HepG2 (cell line): ENCODE data around the gene TNS1. TPM values are rescaled to one million over a fixed set of nuclear protein-coding genes. Genes with fewer than 3 reads are reported as not detected.

ENCODE experiments used
- ATAC-seq: fragments of 200-7000 bp; cut with Tn5 transposase; 3 replicates; pipeline ENCODE4 v1.9.1; 2020; ENCODE audit warnings: mild to moderate bottlenecking, moderate library complexity
- BruUV-seq: library from RNA; stranded (reverse); fragments of 400-500 nt; replicated peaks from 2 replicates; lab custom pipeline; 2021; lab: Mats Ljungman, UMichigan
- CTCF ChIA-PET: fragments of 300-600 bp; formaldehyde crosslinking; extraction: SDS; loops from one replicate; lab custom pipeline; 2021; ENCODE audit warnings: low total read pairs, inconsistent platforms, low intra/inter-chr PET ratio; lab: Yijun Ruan, JAX
- POLR2A ChIA-PET: fragments of 350-600 bp; sonication (Branson Sonifier 250); formaldehyde crosslinking; loops from one replicate; lab custom pipeline; 2020; ENCODE audit warnings: antibody characterized with exemption, inconsistent platforms; lab: Yijun Ruan, JAX
- DNase-seq: peaks from one replicate; pipeline ENCODE4 v3.0.0-alpha.2; 2015; ENCODE audit warnings: low spot score
- FAIRE-seq: peaks from 3 replicates; lab custom pipeline; 2011; peaks lifted over from hg19 to GRCh38; lab: Jason Lieb, UNC
- H2AFZ ChIP-seq: one replicate; pipeline ENCODE4 v1.6.1; 2011; ENCODE audit warnings: low read length, inconsistent platforms
- H3K27ac ChIP-seq: fragments of 300-600 bp; 3 replicates; pipeline ENCODE4 v1.8.0; 2011; ENCODE audit warnings: mixed run types, mild to moderate bottlenecking, mixed read lengths, low read length, inconsistent platforms; ENCODE audit not compliant: insufficient read depth; ENCODE audit errors: extremely low read length
- H3K27me3 ChIP-seq, 2 experiments: fragments of 200-600 bp in 1 of 2; 2 replicates in 1 of 2; 3 replicates in 1 of 2; pipeline versions ENCODE4 v1.6.0 to v1.8.0; 2011; ENCODE audit warnings: low read length in 2 of 2, mild to moderate bottlenecking in 2 of 2, moderate library complexity in 2 of 2, inconsistent platforms in 1 of 2; ENCODE audit not compliant: insufficient read depth in 2 of 2, control insufficient read depth in 1 of 2
- H3K36me3 ChIP-seq, 2 experiments: fragments of 200-600 bp in 1 of 2; replicated peaks in 1 of 2; 2 replicates in 1 of 2; 3 replicates in 1 of 2; pipeline versions ENCODE4 v1.5.1 to v1.8.0; 2011; ENCODE audit warnings: low read length in 2 of 2, inconsistent platforms in 1 of 2; ENCODE audit not compliant: insufficient read depth in 2 of 2, control insufficient read depth in 1 of 2
- H3K4me1 ChIP-seq: 2 replicates; pipeline ENCODE4 v1.5.1; 2012; ENCODE audit warnings: low read length, inconsistent platforms; ENCODE audit not compliant: insufficient read depth
- H3K4me2 ChIP-seq: 2 replicates; pipeline ENCODE4 v1.6.0; 2011; ENCODE audit warnings: low read depth, low read length, inconsistent platforms
- H3K4me3 ChIP-seq, 3 experiments: fragments of 200-600 bp in 1 of 3; sonication (generic), shearing (Covaris generic) in 1 of 3; replicated peaks in 1 of 3; 2 replicates each; pipeline ENCODE4 v1.5.1; 2011 to 2016; ENCODE audit warnings: low read length in 3 of 3, inconsistent platforms in 2 of 3, low read depth in 2 of 3, mild to moderate bottlenecking in 2 of 3, control low read depth in 1 of 3, mixed read lengths in 1 of 3; ENCODE audit not compliant: insufficient read depth in 1 of 3
- H3K79me2 ChIP-seq: one replicate; pipeline ENCODE4 v1.6.1; 2011; ENCODE audit warnings: low read length, inconsistent platforms; ENCODE audit not compliant: insufficient read depth
- H3K9ac ChIP-seq: 2 replicates; pipeline ENCODE4 v1.6.0; 2011; ENCODE audit warnings: mild to moderate bottlenecking, low read depth, low read length, inconsistent platforms; ENCODE audit not compliant: insufficient read depth
- H3K9me3 ChIP-seq: 2 replicates; pipeline ENCODE4 v1.5.1; 2012; ENCODE audit warnings: mild to moderate bottlenecking, low read length
- H4K20me1 ChIP-seq: 2 replicates; pipeline ENCODE4 v1.6.0; 2011; ENCODE audit warnings: inconsistent platforms, mild to moderate bottlenecking, low read length, moderate library complexity; ENCODE audit not compliant: insufficient read depth
- BRCA1 ChIP-seq: sonication (generic); formaldehyde crosslinking; IDR thresholded peaks from 2 replicates; pipeline ENCODE4 v1.4.0; 2020; ENCODE audit warnings: missing genetic modification reagents
- CREB1 ChIP-seq, 2 experiments: fragments of 450-650 bp in 1 of 2; IDR thresholded peaks; 2 replicates each; pipeline ENCODE4 v1.6.1; 2016 to 2017; ENCODE audit warnings: control low read depth in 1 of 2, mild to moderate bottlenecking in 1 of 2, missing compliant biosample characterization in 1 of 2, missing genetic modification characterization in 1 of 2
- KDM6A ChIP-seq: IDR thresholded peaks from 2 replicates; pipeline ENCODE4 v1.6.1; 2016; ENCODE audit warnings: low read depth
- MED1 ChIP-seq: sonication (generic); formaldehyde crosslinking; IDR thresholded peaks from 2 replicates; pipeline ENCODE4 v1.4.0; 2020; ENCODE audit warnings: missing genetic modification reagents
- MZF1 ChIP-seq: sonication (generic); formaldehyde crosslinking; IDR thresholded peaks from 2 replicates; pipeline ENCODE4 v1.8.1; 2023; ENCODE audit warnings: mild to moderate bottlenecking, missing genetic modification reagents, borderline replicate concordance
- PAF1 ChIP-seq: IDR thresholded peaks from 2 replicates; pipeline ENCODE4 v1.6.1; 2016; ENCODE audit warnings: missing genetic modification reagents, missing compliant biosample characterization
- PHF5A ChIP-seq: IDR thresholded peaks from one replicate; pipeline ENCODE4 v1.6.1; 2018; ENCODE audit warnings: low read depth, missing genetic modification reagents; ENCODE audit not compliant: unreplicated experiment
- SSRP1 ChIP-seq: IDR thresholded peaks from 2 replicates; pipeline ENCODE4 v1.6.1; 2016; ENCODE audit warnings: control low read depth
- TFDP1 ChIP-seq: IDR thresholded peaks from 2 replicates; pipeline ENCODE4 v1.6.1; 2016; ENCODE audit warnings: missing compliant biosample characterization, missing genetic modification reagents, borderline replicate concordance
- TRAFD1 ChIP-seq: sonication (generic); formaldehyde crosslinking; IDR thresholded peaks from 2 replicates; pipeline ENCODE4 v1.5.1; 2020; ENCODE audit warnings: missing genetic modification reagents, mild to moderate bottlenecking, borderline replicate concordance
- XBP1 ChIP-seq: sonication (generic); formaldehyde crosslinking; IDR thresholded peaks from 2 replicates; pipeline ENCODE4 v1.5.0; 2020; ENCODE audit warnings: missing genetic modification reagents
- ZMYM2 ChIP-seq: sonication (generic); formaldehyde crosslinking; IDR thresholded peaks from 2 replicates; pipeline ENCODE4 v1.8.0; 2022; ENCODE audit warnings: mild to moderate bottlenecking, missing genetic modification reagents
- ZNF205 ChIP-seq: IDR thresholded peaks from 2 replicates; pipeline ENCODE4 v1.6.1; 2018; ENCODE audit warnings: missing biosample characterization, missing genetic modification reagents
- ZNF644 ChIP-seq: IDR thresholded peaks from 2 replicates; pipeline ENCODE4 v1.6.1; 2016; ENCODE audit warnings: low read depth
- WGBS: methylation state at CpG from one replicate; pipeline ENCODE4 v1.1.6; 2017; ENCODE audit warnings: low lambda C conversion rate; 5-methylcytosine and 5-hydroxymethylcytosine counted together
- in situ Hi-C: cut with HindIII; loops from 2 replicates; pipeline ENCODE4 v1.10.0; 2017; ENCODE audit warnings: low pct_unique_long_range_greater_than_20kb; ENCODE audit not compliant: extremely low pct_ligation_motif_present
- intact Hi-C: fragments of 100-400 bp; cut with micrococcal nuclease; formaldehyde crosslinking; loops from one replicate; pipeline ENCODE4 v1.10.0; 2022; ENCODE audit not compliant: unreplicated experiment
- polyA plus RNA-seq, 8 experiments: library from polyadenylated mRNA; depleted of rRNA in 3 of 8; stranded (reverse) in 7 of 8; unstranded in 1 of 8; fragments of >200 nt; fragmentation: Illumina TruSeq in 4 of 8; extraction: Trizol in 4 of 8; gene quantifications; 2 replicates each; pipeline versions ENCODE4 v1.2.1 to v1.2.3, GENCODE V29; 2011 to 2016; ENCODE audit warnings: low read depth in 4 of 8, missing spikeins in 1 of 8, mixed read lengths in 1 of 8; ENCODE audit not compliant: insufficient read depth in 1 of 8
- total RNA-seq, 5 experiments: library from RNA; depleted of rRNA; stranded (reverse); fragments of >200 nt; fragmentation: Illumina TruSeq; extraction: Trizol; gene quantifications; 2 replicates each; pipeline ENCODE4 v1.2.3, GENCODE V29; 2016; ENCODE audit warnings: low read depth in 1 of 5
- TF ChIP-seq, protein P1 (sequence below): sonication (generic); formaldehyde crosslinking; IDR thresholded peaks from 2 replicates; pipeline ENCODE4 v1.8.1; 2023; ENCODE audit warnings: mild to moderate bottlenecking, missing genetic modification reagents
- TF ChIP-seq, protein P2 (sequence below): sonication (generic); formaldehyde crosslinking; IDR thresholded peaks from 2 replicates; pipeline ENCODE4 v1.5.1; 2020; ENCODE audit warnings: mild to moderate bottlenecking, moderate library complexity, missing genetic modification reagents

TNS1 gene
- total and polyA plus RNA-seq, 2 of the 13 experiments (the other 11 are each of a cell fraction or from before 2014, with no cell fraction given), result 1.9 to 118 TPM

DNA sequence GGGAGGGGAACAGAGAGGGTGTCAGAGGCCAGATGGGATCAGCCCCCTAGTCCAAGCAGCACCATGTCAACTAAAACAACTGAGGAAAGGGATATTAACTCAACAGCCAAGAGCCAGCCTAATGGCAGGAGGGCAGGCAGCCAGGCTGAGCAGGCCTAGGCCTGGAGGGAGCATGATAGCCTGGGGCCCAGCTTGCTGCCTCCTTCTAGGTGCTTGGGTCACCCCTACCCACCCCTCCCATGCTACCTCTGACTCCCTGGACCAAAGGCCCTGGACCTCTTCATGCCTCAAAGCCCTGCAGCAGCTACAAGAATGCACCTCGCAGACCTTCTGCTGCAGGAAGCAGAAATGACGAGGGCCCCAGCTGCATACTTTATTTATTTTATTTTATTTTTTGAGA is 22.1 kb upstream of the TNS1 start:
- H3K4me1 ChIP-seq, result no peaks in the 10 kb centered on the region
- no peak overlapping the region for H3K9ac ChIP-seq
- no peaks in the 10 kb centered on the region for H3K36me3 ChIP-seq
- no peaks in the 10 kb centered on the region for H3K79me2 ChIP-seq
- 39% methylated on average over 2 of the region's 2 CpGs for WGBS
- no peak overlapping the region for H3K4me2 ChIP-seq
- ATAC-seq (no peak), FAIRE-seq (no peak), DNase-seq (no peak)
- H3K4me3 ChIP-seq, result no peak overlapping the region
- CTCF ChIA-PET, result no interaction called here
- peaks cover 6 to 62% of the 10 kb centered on the region in 2 experiments; a peak in 4 of 5 replicates for H3K27me3 ChIP-seq
- no peaks in the 10 kb centered on the region for H3K9me3 ChIP-seq
- H2AFZ ChIP-seq, result no peak overlapping the region
- no peaks in the 10 kb centered on the region for H4K20me1 ChIP-seq
- POLR2A ChIA-PET, result interaction anchor here (0.7 kb wide), 1 partner anchor 232 kb away, joined by 3 read pairs; no protein-coding TSS in a partner anchor
- intact Hi-C loops, result no loop called here
- in situ Hi-C loops, result no loop called here
- H3K27ac ChIP-seq, result no peak overlapping the region
- BruUV-seq, result no TSS peak
- TF ChIP-seq XBP1 (CRISPR knock-in tag), result no peak
- TF ChIP-seq MED1 (CRISPR knock-in tag), result no peak
- TF ChIP-seq KDM6A (CRISPR knock-in tag), result no peak
- TF ChIP-seq, protein P1, sequence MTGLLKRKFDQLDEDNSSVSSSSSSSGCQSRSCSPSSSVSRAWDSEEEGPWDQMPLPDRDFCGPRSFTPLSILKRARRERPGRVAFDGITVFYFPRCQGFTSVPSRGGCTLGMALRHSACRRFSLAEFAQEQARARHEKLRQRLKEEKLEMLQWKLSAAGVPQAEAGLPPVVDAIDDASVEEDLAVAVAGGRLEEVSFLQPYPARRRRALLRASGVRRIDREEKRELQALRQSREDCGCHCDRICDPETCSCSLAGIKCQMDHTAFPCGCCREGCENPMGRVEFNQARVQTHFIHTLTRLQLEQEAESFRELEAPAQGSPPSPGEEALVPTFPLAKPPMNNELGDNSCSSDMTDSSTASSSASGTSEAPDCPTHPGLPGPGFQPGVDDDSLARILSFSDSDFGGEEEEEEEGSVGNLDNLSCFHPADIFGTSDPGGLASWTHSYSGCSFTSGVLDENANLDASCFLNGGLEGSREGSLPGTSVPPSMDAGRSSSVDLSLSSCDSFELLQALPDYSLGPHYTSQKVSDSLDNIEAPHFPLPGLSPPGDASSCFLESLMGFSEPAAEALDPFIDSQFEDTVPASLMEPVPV (CRISPR knock-in tag), result no peak
- TF ChIP-seq MZF1, result no peak
- TF ChIP-seq, protein P2, sequence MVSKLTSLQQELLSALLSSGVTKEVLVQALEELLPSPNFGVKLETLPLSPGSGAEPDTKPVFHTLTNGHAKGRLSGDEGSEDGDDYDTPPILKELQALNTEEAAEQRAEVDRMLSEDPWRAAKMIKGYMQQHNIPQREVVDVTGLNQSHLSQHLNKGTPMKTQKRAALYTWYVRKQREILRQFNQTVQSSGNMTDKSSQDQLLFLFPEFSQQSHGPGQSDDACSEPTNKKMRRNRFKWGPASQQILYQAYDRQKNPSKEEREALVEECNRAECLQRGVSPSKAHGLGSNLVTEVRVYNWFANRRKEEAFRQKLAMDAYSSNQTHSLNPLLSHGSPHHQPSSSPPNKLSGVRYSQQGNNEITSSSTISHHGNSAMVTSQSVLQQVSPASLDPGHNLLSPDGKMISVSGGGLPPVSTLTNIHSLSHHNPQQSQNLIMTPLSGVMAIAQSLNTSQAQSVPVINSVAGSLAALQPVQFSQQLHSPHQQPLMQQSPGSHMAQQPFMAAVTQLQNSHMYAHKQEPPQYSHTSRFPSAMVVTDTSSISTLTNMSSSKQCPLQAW (CRISPR knock-in tag), result no peak
- TF ChIP-seq ZMYM2 (CRISPR knock-in tag), result no peak
- no peak for TF ChIP-seq ZNF205 (CRISPR knock-in tag)
- TF ChIP-seq BRCA1, result no peak
- no peak for TF ChIP-seq TRAFD1 (CRISPR knock-in tag)
- no peak for TF ChIP-seq PAF1 (CRISPR knock-in tag)
- no peak for TF ChIP-seq ZNF644 (CRISPR knock-in tag)
- no peak for TF ChIP-seq CREB1 (IDR thresholded peaks at IDR 0.05)
- TF ChIP-seq CREB1 (CRISPR knock-in tag; IDR thresholded peaks at IDR 0.05), result no peak
- no peak for TF ChIP-seq TFDP1
- no peak for TF ChIP-seq SSRP1
- no peak for TF ChIP-seq PHF5A (CRISPR knock-in tag)
